ENCODE results near the gene CDH18. TPM values are rescaled to one million over a fixed set of nuclear protein-coding genes. Genes with fewer than 3 reads are reported as not detected.

Gene CDH18
- total RNA-seq, 1 experiment from 2014 or later, result 0.15 TPM

DNA sequence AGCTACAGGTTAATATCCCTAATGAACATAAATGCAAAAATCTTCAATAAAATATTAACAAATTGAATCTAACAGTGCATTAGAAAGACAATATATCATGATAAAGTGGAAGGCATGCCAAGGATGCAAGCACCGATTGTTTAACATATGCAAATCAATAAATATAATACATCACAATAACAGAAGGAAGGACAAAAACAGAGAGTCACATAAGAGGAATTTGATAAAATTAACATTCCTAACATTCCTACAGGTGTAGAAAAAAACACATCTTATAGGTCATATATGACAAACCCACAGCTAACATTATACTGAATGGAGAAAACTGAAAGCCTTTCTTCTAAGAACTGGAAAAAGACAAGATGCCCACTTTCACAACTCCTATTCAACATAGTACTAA lies 297.0 kb downstream of the CDH18 start:
- no peaks in the 10 kb centered on the region for H3F3A ChIP-seq (ENCODE audit: low read length, unreplicated experiment)
- H3K9ac ChIP-seq (ENCODE audit: low read length), result no peak overlapping the region
- H3K79me2 ChIP-seq (ENCODE audit: low read length), result no peaks in the 10 kb centered on the region
- BruUV-seq (replicated peaks), result no TSS peak
- no peaks in the 10 kb centered on the region for H3K9me2 ChIP-seq (replicated peaks; ENCODE audit: low read length)
- no peak for DNase-seq
- no peaks in the 10 kb centered on the region for H3K9me3 ChIP-seq (ENCODE audit: low read length)
- intact Hi-C loops (cut with micrococcal nuclease), result no loop called here
- no peaks in the 10 kb centered on the region for H3K4me1 ChIP-seq (ENCODE audit: insufficient read depth, low read length)
- ATAC-seq, result no peak
- no peak overlapping the region for H3K4me3 ChIP-seq (ENCODE audit: low read length)
- CTCF ChIA-PET, result no interaction called here
- no peak overlapping the region for H2AFZ ChIP-seq (ENCODE audit: low read length)
- H3K36me3 ChIP-seq (ENCODE audit: low read depth, low read length), result no peaks in the 10 kb centered on the region
- no peaks in the 10 kb centered on the region for H3K27me3 ChIP-seq (ENCODE audit: low read length)
- TF ChIP-seq EZH2 (IDR thresholded peaks at IDR 0.05; ENCODE audit: low read length, unreplicated experiment), result no peak
- TF ChIP-seq, protein P1, sequence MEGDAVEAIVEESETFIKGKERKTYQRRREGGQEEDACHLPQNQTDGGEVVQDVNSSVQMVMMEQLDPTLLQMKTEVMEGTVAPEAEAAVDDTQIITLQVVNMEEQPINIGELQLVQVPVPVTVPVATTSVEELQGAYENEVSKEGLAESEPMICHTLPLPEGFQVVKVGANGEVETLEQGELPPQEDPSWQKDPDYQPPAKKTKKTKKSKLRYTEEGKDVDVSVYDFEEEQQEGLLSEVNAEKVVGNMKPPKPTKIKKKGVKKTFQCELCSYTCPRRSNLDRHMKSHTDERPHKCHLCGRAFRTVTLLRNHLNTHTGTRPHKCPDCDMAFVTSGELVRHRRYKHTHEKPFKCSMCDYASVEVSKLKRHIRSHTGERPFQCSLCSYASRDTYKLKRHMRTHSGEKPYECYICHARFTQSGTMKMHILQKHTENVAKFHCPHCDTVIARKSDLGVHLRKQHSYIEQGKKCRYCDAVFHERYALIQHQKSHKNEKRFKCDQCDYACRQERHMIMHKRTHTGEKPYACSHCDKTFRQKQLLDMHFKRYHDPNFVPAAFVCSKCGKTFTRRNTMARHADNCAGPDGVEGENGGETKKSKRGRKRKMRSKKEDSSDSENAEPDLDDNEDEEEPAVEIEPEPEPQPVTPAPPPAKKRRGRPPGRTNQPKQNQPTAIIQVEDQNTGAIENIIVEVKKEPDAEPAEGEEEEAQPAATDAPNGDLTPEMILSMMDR (conservative IDR thresholded peaks at IDR 0.05; ENCODE audit: low read depth, low read length), result no peak
- H4K20me1 ChIP-seq (ENCODE audit: low read length), result no peaks in the 10 kb centered on the region
- H3K27ac ChIP-seq (ENCODE audit: low read length), result no peak overlapping the region
- H3K4me2 ChIP-seq (ENCODE audit: low read length), result no peak overlapping the region
- POLR2A ChIA-PET (ENCODE audit: unreplicated experiment), result no interaction called here

DNA sequence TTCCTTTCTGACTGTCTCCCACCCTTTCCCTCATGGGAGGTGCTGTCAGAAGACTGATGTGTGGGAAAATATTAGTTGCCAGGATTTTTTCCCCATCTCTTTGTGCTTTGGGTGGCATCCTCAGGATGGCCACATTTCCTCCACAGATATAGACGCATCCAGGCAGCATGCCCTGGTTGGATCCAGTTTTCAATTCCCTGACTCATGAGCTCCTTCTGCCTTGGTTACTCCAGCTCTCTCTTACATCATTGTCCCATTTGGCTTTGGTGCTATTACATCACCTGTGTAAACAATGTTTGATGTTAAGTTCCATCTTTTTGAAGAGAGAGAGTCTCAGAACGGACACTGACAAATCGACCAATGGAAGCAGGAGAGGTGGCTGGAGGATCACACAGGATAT lies 302.5 kb downstream of the CDH18 start:
- no peak for DNase-seq
- TF ChIP-seq, protein P1 (conservative IDR thresholded peaks at IDR 0.05; ENCODE audit: low read depth, low read length), result no peak
- no peak for TF ChIP-seq EZH2 (IDR thresholded peaks at IDR 0.05; ENCODE audit: low read length, unreplicated experiment)
- no peak for TF ChIP-seq EZH2phosphoT487 (IDR thresholded peaks at IDR 0.05; ENCODE audit: borderline replicate concordance, low read length)
- no peaks in the 10 kb centered on the region for H3K9me3 ChIP-seq (ENCODE audit: low read length)
- no peaks in the 10 kb centered on the region for H3K9me2 ChIP-seq (replicated peaks; ENCODE audit: low read length)
- no peaks in the 10 kb centered on the region for H3F3A ChIP-seq (ENCODE audit: low read length, unreplicated experiment)
- H3K79me2 ChIP-seq (ENCODE audit: low read length), result no peaks in the 10 kb centered on the region
- H3K9ac ChIP-seq (ENCODE audit: low read length), result no peak overlapping the region
- CTCF ChIA-PET, result no interaction called here
- H3K4me1 ChIP-seq (ENCODE audit: insufficient read depth, low read length), result no peaks in the 10 kb centered on the region
- POLR2A ChIA-PET (ENCODE audit: unreplicated experiment), result no interaction called here
- H3K27me3 ChIP-seq (ENCODE audit: low read length), result no peaks in the 10 kb centered on the region
- no peaks in the 10 kb centered on the region for H4K20me1 ChIP-seq (ENCODE audit: low read length)
- H3K4me2 ChIP-seq (ENCODE audit: low read length), result no peak overlapping the region
- no peaks in the 10 kb centered on the region for H3K36me3 ChIP-seq (ENCODE audit: low read depth, low read length)
- no peak overlapping the region for H3K27ac ChIP-seq (ENCODE audit: low read length)
- no peak overlapping the region for H2AFZ ChIP-seq (ENCODE audit: low read length)
- H3K4me3 ChIP-seq (ENCODE audit: low read length), result no peak overlapping the region
- no peak for ATAC-seq
- BruUV-seq (replicated peaks), result no TSS peak
- intact Hi-C loops (cut with micrococcal nuclease), result no loop called here

DNA sequence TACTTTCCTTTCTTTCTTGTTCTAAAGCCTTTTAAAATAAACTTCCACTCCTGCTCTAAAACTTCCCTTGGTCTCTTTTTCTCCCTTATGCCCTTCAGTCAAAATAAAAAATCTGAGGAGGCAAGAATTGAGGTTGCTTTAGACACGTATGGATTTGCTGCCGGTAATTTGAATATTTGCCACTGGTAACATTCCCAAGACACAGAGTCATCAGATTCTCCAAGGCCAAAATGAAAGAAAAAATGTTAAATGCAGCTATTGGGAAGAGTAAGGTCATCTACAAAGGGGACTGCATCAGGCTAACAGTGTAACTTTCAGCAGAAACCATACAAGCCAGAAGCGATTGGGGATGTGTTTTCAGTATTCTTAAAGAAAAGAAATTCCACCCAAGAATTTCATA lies 311.1 kb downstream of the CDH18 start:
- no peak overlapping the region for H3K27ac ChIP-seq (ENCODE audit: low read length)
- H2AFZ ChIP-seq (ENCODE audit: low read length), result no peak overlapping the region
- ATAC-seq (no peak), DNase-seq (no peak)
- H3K9ac ChIP-seq (ENCODE audit: low read length), result no peak overlapping the region
- no peaks in the 10 kb centered on the region for H3K9me3 ChIP-seq (ENCODE audit: low read length)
- no peaks in the 10 kb centered on the region for H4K20me1 ChIP-seq (ENCODE audit: low read length)
- POLR2A ChIA-PET (ENCODE audit: unreplicated experiment), result no interaction called here
- H3K4me1 ChIP-seq (ENCODE audit: insufficient read depth, low read length), result no peaks in the 10 kb centered on the region
- intact Hi-C loops (cut with micrococcal nuclease), result no loop called here
- CTCF ChIA-PET, result no interaction called here
- H3K79me2 ChIP-seq (ENCODE audit: low read length), result no peaks in the 10 kb centered on the region
- no peaks in the 10 kb centered on the region for H3K27me3 ChIP-seq (ENCODE audit: low read length)
- no TSS peak for BruUV-seq (replicated peaks)
- H3K4me2 ChIP-seq (ENCODE audit: low read length), result no peak overlapping the region
- TF ChIP-seq EZH2 (IDR thresholded peaks at IDR 0.05; ENCODE audit: low read length, unreplicated experiment), result no peak
- TF ChIP-seq, protein P1 (conservative IDR thresholded peaks at IDR 0.05; ENCODE audit: low read depth, low read length), result no peak
- H3K4me3 ChIP-seq (ENCODE audit: low read length), result no peak overlapping the region
- H3K36me3 ChIP-seq (ENCODE audit: low read depth, low read length), result no peaks in the 10 kb centered on the region
- no peaks in the 10 kb centered on the region for H3K9me2 ChIP-seq (replicated peaks; ENCODE audit: low read length)
- no peaks in the 10 kb centered on the region for H3F3A ChIP-seq (ENCODE audit: low read length, unreplicated experiment)
